AG10803 (cell line): ENCODE measurements around the gene NRG3.
"Not testable (repeated sequence)": the region's sequence is repeated elsewhere in the genome, so short reads cannot be mapped to it uniquely, and the experiment has no call there.

Experiments
- DNase-seq: peaks from one replicate; pipeline ENCODE4 v3.0.0; 2010; ENCODE audit warnings: low read depth
- H3K4me3 ChIP-seq: 2 replicates; pipeline ENCODE4 v1.5.1; 2011; ENCODE audit warnings: mild to moderate bottlenecking, low read length, control low read depth
- CTCF ChIP-seq: conservative IDR thresholded peaks from 2 replicates; pipeline ENCODE4 v1.5.1; 2011; ENCODE audit warnings: mild to moderate bottlenecking, low read length, control low read depth, inconsistent platforms

The NRG3 gene

GRCh38 chr10:82949816-82950575, 1075.0 kb downstream of the NRG3 start:
- TF ChIP-seq CTCF = no peak

GRCh38 chr10:82953331-82953730, 1078.3 kb downstream of the NRG3 start:
- no peak for DNase-seq

More at GRCh38 chr10:82949816-82950575, 1075.0 kb downstream of the NRG3 start:
- DNase-seq = no peak
- H3K4me3 ChIP-seq = no peak overlapping the region

DNA sequence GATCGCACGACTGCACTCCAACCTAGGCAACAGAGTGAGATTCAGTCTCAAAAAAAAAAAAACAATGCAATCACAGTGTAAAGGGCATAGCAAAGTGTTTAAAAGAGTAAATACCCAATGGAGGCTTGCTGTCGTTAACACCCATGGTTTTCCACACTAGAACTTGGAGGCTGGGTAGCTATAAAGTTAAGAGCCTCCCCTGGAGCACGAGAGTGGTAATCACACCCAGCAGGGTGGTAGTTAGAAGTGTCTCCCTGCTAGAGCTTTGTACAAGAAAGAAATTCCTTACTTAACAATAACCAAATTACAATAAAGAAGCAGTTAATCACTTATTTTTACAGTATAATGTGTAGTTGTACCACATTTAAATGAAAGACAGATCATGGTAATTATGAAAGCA, 1078.9 kb downstream of the NRG3 start:
- DNase-seq = no peak
- H3K4me3 ChIP-seq = no peak overlapping the region
- no peak for TF ChIP-seq CTCF

More at GRCh38 chr10:82953331-82953730, 1078.3 kb downstream of the NRG3 start:
- no peak for TF ChIP-seq CTCF
- H3K4me3 ChIP-seq = no peak overlapping the region

GRCh38 chr10:82960421-82961060, 1085.5 kb downstream of the NRG3 start:
- not testable (repeated sequence) for H3K4me3 ChIP-seq, DNase-seq

GRCh38 chr10:82961864-82962263, 1086.9 kb downstream of the NRG3 start:
- TF ChIP-seq CTCF = no peak
- no peak overlapping the region for H3K4me3 ChIP-seq
- no peak for DNase-seq

DNA sequence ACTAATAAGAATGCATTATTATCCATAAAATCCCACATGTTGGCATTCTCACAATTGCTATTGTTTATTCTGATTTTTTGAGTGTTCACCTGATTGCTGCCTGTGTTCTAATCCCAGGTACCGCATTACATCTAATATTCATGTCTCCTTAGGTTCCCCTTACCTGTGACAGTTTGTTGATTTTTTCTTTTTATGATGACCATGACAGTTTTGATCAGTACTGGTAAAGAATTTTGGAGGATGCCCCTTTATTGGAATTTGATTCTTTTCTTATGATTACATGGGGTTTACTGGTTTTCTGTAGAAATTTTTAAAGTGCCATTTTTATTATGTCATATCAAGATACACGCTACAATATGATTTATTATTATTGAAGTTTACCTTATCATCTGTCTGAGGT, 1091.1 kb downstream of the NRG3 start:
- DNase-seq = no peak
- TF ChIP-seq CTCF = no peak
- H3K4me3 ChIP-seq = no peak overlapping the region

GRCh38 chr10:82968533-82968932, 1093.5 kb downstream of the NRG3 start:
- DNase-seq = no peak
- TF ChIP-seq CTCF = no peak
- no peak overlapping the region for H3K4me3 ChIP-seq
